SJCRH30 (cell line): ENCODE results near the gene CAPN1. TPM values are rescaled to one million over a fixed set of nuclear protein-coding genes. Genes with fewer than 3 reads are reported as not detected.
"Not testable (repeated sequence)": the region's sequence is repeated elsewhere in the genome, so short reads cannot be mapped to it uniquely, and the experiment has no call there.

ENCODE experiments used
- DNase-seq, 2 experiments: peaks; one replicate each; pipeline ENCODE4 v3.0.0-alpha.2; 2015 to 2020
- H3K27ac ChIP-seq: fragments of 250-450 bp; sonication (Bioruptor Pico); 2 replicates; pipeline ENCODE4 v1.5.1; 2020; ENCODE audit warnings: mild to moderate bottlenecking, moderate library complexity
- H3K27me3 ChIP-seq: fragments of 250-450 bp; sonication (Bioruptor Pico); 2 replicates; pipeline ENCODE4 v1.5.1; 2020; ENCODE audit warnings: mild to moderate bottlenecking, moderate library complexity
- H3K36me3 ChIP-seq: fragments of 250-450 bp; sonication (Bioruptor Pico); 2 replicates; pipeline ENCODE4 v1.5.1; 2020; ENCODE audit warnings: mild to moderate bottlenecking, moderate library complexity
- H3K4me1 ChIP-seq: fragments of 250-450 bp; sonication (Bioruptor Pico); 2 replicates; pipeline ENCODE4 v1.5.1; 2020; ENCODE audit warnings: mild to moderate bottlenecking, moderate library complexity
- H3K4me3 ChIP-seq: fragments of 250-450 bp; sonication (Bioruptor Pico); 2 replicates; pipeline ENCODE4 v1.5.1; 2020; ENCODE audit warnings: mild to moderate bottlenecking, moderate library complexity
- H3K9me3 ChIP-seq: fragments of 250-450 bp; sonication (Bioruptor Pico); replicated peaks from 2 replicates; pipeline ENCODE4 v1.5.1; 2020; ENCODE audit warnings: mild to moderate bottlenecking, moderate library complexity
- total RNA-seq: library from RNA; depleted of rRNA; stranded (reverse); fragments of >200 nt; shearing (Covaris generic); gene quantifications from 2 replicates; pipeline ENCODE4 v1.2.3, GENCODE V29; 2014

CAPN1 gene
- total RNA-seq, 1 experiment from 2014 or later = 49.4 TPM

GRCh38 chr11:65236194-65237059 is 54.7 kb downstream of the CAPN1 start:
- Histone ChIP-seq H3K36me3 (no peaks in the 10 kb centered on the region), H3K27me3 (no peaks in the 10 kb centered on the region), H3K4me3 (no peak overlapping the region), H3K4me1 (no peaks in the 10 kb centered on the region), H3K27ac (no peak overlapping the region), H3K9me3 (no peaks in the 10 kb centered on the region)
- DNase-seq = no peak

GRCh38 chr11:65238302-65238701 is 56.6 kb downstream of the CAPN1 start:
- not testable (repeated sequence) for H3K9me3 ChIP-seq, H3K36me3 ChIP-seq, DNase-seq, H3K4me1 ChIP-seq, H3K27ac ChIP-seq, H3K27me3 ChIP-seq, H3K4me3 ChIP-seq

- H3K9me3 ChIP-seq = no peaks in the 10 kb centered on the region
- no peaks in the 10 kb centered on the region for H3K36me3 ChIP-seq
- DNase-seq = no peak
- no peaks in the 10 kb centered on the region for H3K4me1 ChIP-seq
- H3K27me3 ChIP-seq = no peaks in the 10 kb centered on the region
- H3K4me3 ChIP-seq = no peak overlapping the region
- no peak overlapping the region for H3K27ac ChIP-seq
These were observed 59.4 kb downstream of the CAPN1 start for GRCh38 chr11:65241134-65241533.

GRCh38 chr11:65241692-65242091 is 60.0 kb downstream of the CAPN1 start:
- Histone ChIP-seq H3K27ac (no peak overlapping the region), H3K4me1 (no peaks in the 10 kb centered on the region), H3K4me3 (no peak overlapping the region), H3K36me3 (no peaks in the 10 kb centered on the region), H3K27me3 (peaks cover 3% of the 10 kb centered on the region; the same call in 1 of the 2 replicates), H3K9me3 (no peaks in the 10 kb centered on the region)
- no peak for DNase-seq

- no peak overlapping the region for H3K4me3 ChIP-seq
- peaks cover 3% of the 10 kb centered on the region; the same call in 1 of the 2 replicates for H3K27me3 ChIP-seq
- H3K36me3 ChIP-seq = no peaks in the 10 kb centered on the region
- no peaks in the 10 kb centered on the region for H3K9me3 ChIP-seq
- no peak overlapping the region for H3K27ac ChIP-seq
- no peak for DNase-seq
- no peaks in the 10 kb centered on the region for H3K4me1 ChIP-seq
These were observed 60.7 kb downstream of the CAPN1 start for GRCh38 chr11:65242389-65242788.

- H3K27me3 ChIP-seq = peaks cover 3% of the 10 kb centered on the region; the same call in 1 of the 2 replicates
- no peak overlapping the region for H3K4me3 ChIP-seq
- H3K4me1 ChIP-seq = no peaks in the 10 kb centered on the region
- H3K27ac ChIP-seq = no peak overlapping the region
- H3K9me3 ChIP-seq = no peaks in the 10 kb centered on the region
- H3K36me3 ChIP-seq = no peaks in the 10 kb centered on the region
- DNase-seq = no peak
These were observed 62.1 kb downstream of the CAPN1 start for GRCh38 chr11:65243797-65244196.

GRCh38 chr11:65245046-65245445 is 63.3 kb downstream of the CAPN1 start:
- H3K9me3 ChIP-seq, DNase-seq, H3K27ac ChIP-seq: not testable (repeated sequence)

GRCh38 chr11:65246506-65246905 is 64.8 kb downstream of the CAPN1 start:
- no peak overlapping the region for H3K27ac ChIP-seq
- H3K36me3 ChIP-seq = no peaks in the 10 kb centered on the region

More at GRCh38 chr11:65245046-65245445, 63.3 kb downstream of the CAPN1 start:
- H3K4me3 ChIP-seq, H3K4me1 ChIP-seq, H3K36me3 ChIP-seq, H3K27me3 ChIP-seq: not testable (repeated sequence)

GRCh38 chr11:65248184-65248710 is 66.5 kb downstream of the CAPN1 start:
- not testable (repeated sequence) for H3K9me3 ChIP-seq, DNase-seq, H3K4me3 ChIP-seq, H3K4me1 ChIP-seq, H3K27ac ChIP-seq, H3K27me3 ChIP-seq, H3K36me3 ChIP-seq

More at GRCh38 chr11:65246506-65246905, 64.8 kb downstream of the CAPN1 start:
- DNase-seq = no peak
- Histone ChIP-seq H3K27me3 (peaks cover 3% of the 10 kb centered on the region; the same call in 1 of the 2 replicates), H3K4me3 (no peak overlapping the region), H3K9me3 (no peaks in the 10 kb centered on the region), H3K4me1 (no peaks in the 10 kb centered on the region)

GRCh38 chr11:65251476-65251875 is 69.7 kb downstream of the CAPN1 start:
- DNase-seq = no peak
- Histone ChIP-seq H3K27me3 (peaks cover 2% of the 10 kb centered on the region; the same call in 1 of the 2 replicates), H3K4me3 (no peak overlapping the region), H3K27ac (no peak overlapping the region), H3K4me1 (no peaks in the 10 kb centered on the region), H3K9me3 (no peaks in the 10 kb centered on the region), H3K36me3 (no peaks in the 10 kb centered on the region)

GRCh38 chr11:65254724-65255123 is 73.0 kb downstream of the CAPN1 start:
- no peak overlapping the region for H3K4me3 ChIP-seq
- no peak for DNase-seq
- H3K9me3 ChIP-seq = no peaks in the 10 kb centered on the region
- H3K27ac ChIP-seq = no peak overlapping the region
- no peaks in the 10 kb centered on the region for H3K36me3 ChIP-seq
- H3K27me3 ChIP-seq = no peaks in the 10 kb centered on the region
- H3K4me1 ChIP-seq = no peaks in the 10 kb centered on the region

- no peaks in the 10 kb centered on the region for H3K9me3 ChIP-seq
- no peak overlapping the region for H3K27ac ChIP-seq
- H3K27me3 ChIP-seq = no peaks in the 10 kb centered on the region
- H3K4me3 ChIP-seq = no peak overlapping the region
- H3K4me1 ChIP-seq = peaks cover 3% of the 10 kb centered on the region; the same call in 1 of the 2 replicates
- no peak for DNase-seq
- H3K36me3 ChIP-seq = no peaks in the 10 kb centered on the region
These were observed 77.3 kb downstream of the CAPN1 start for GRCh38 chr11:65258988-65259387.

GRCh38 chr11:65260302-65260701 is 78.6 kb downstream of the CAPN1 start:
- H3K36me3 ChIP-seq = peaks cover 4% of the 10 kb centered on the region
- H3K27me3 ChIP-seq = no peaks in the 10 kb centered on the region
- peaks cover 3% of the 10 kb centered on the region; the same call in 1 of the 2 replicates for H3K4me1 ChIP-seq
- H3K9me3 ChIP-seq = no peaks in the 10 kb centered on the region
- no peak for DNase-seq
- no peak overlapping the region for H3K4me3 ChIP-seq
- no peak overlapping the region for H3K27ac ChIP-seq

GRCh38 chr11:65260756-65261590 is 79.2 kb downstream of the CAPN1 start:
- H3K4me3 ChIP-seq = peak overlapping the region; percentile 92
- DNase-seq = no peak
- H3K27me3 ChIP-seq = no peaks in the 10 kb centered on the region
- H3K4me1 ChIP-seq = peaks cover 3% of the 10 kb centered on the region; the same call in 1 of the 2 replicates
- no peaks in the 10 kb centered on the region for H3K9me3 ChIP-seq
- peaks cover 4% of the 10 kb centered on the region for H3K36me3 ChIP-seq
- peak overlapping the region; percentile 94 for H3K27ac ChIP-seq
